Measurements from ENCODE around the gene SH3RF1. TPM values are rescaled to one million over a fixed set of nuclear protein-coding genes. Genes with fewer than 3 reads are reported as not detected.

Gene SH3RF1
- total RNA-seq, 1 donor from 2014 or later, result 35.2 TPM

GRCh38 chr4:169275180-169275579 lies 4.4 kb upstream of the SH3RF1 start:
- no peaks in the 10 kb centered on the region for H3K36me3 Mint-ChIP-seq (ENCODE audit: unreplicated experiment)
- peaks cover 20% of the 10 kb centered on the region for H3K4me1 Mint-ChIP-seq (ENCODE audit: low read depth, unreplicated experiment)
- peaks cover 2% of the 10 kb centered on the region for H3K9me3 Mint-ChIP-seq (ENCODE audit: unreplicated experiment)
- DNase-seq, result no peak
- H3K4me3 Mint-ChIP-seq (ENCODE audit: unreplicated experiment), result no peak overlapping the region
- TF ChIP-seq, protein P1, sequence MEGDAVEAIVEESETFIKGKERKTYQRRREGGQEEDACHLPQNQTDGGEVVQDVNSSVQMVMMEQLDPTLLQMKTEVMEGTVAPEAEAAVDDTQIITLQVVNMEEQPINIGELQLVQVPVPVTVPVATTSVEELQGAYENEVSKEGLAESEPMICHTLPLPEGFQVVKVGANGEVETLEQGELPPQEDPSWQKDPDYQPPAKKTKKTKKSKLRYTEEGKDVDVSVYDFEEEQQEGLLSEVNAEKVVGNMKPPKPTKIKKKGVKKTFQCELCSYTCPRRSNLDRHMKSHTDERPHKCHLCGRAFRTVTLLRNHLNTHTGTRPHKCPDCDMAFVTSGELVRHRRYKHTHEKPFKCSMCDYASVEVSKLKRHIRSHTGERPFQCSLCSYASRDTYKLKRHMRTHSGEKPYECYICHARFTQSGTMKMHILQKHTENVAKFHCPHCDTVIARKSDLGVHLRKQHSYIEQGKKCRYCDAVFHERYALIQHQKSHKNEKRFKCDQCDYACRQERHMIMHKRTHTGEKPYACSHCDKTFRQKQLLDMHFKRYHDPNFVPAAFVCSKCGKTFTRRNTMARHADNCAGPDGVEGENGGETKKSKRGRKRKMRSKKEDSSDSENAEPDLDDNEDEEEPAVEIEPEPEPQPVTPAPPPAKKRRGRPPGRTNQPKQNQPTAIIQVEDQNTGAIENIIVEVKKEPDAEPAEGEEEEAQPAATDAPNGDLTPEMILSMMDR (IDR thresholded peaks at IDR 0.05; ENCODE audit: partially characterized antibody, unreplicated experiment), result no peak
- H3K27ac Mint-ChIP-seq (ENCODE audit: unreplicated experiment), result no peak overlapping the region
- H3K27me3 Mint-ChIP-seq (ENCODE audit: unreplicated experiment), result no peaks in the 10 kb centered on the region

DNA sequence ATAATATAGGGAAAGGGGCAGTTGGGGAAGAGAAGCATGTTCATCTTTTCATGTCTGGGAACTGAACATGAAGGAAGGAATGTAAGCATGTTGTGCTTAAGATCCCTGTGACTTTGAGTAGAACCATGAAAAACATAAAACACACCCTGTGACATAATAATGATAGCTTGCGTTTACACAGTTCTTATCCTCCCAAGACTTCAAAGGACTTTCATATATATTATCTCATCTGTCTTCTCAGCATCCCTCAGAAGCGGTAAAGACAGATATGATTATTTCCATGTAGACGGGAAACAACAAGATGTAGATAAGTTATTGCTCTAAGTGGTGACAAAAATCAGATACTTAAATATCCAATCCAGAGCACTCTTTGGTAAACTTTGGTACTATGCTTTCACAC lies 3.3 kb upstream of the SH3RF1 start:
- H3K27me3 Mint-ChIP-seq (ENCODE audit: unreplicated experiment), result peaks cover 3% of the 10 kb centered on the region
- no peaks in the 10 kb centered on the region for H3K36me3 Mint-ChIP-seq (ENCODE audit: unreplicated experiment)
- peaks cover 9% of the 10 kb centered on the region for H3K9me3 Mint-ChIP-seq (ENCODE audit: unreplicated experiment)
- TF ChIP-seq, protein P1 (IDR thresholded peaks at IDR 0.05; ENCODE audit: partially characterized antibody, unreplicated experiment), result no peak
- no peak for DNase-seq
- no peak overlapping the region for H3K4me3 Mint-ChIP-seq (ENCODE audit: unreplicated experiment)
- no peak overlapping the region for H3K27ac Mint-ChIP-seq (ENCODE audit: unreplicated experiment)
- H3K4me1 Mint-ChIP-seq (ENCODE audit: low read depth, unreplicated experiment), result peaks cover 26% of the 10 kb centered on the region

- TF ChIP-seq, protein P1 (IDR thresholded peaks at IDR 0.05; ENCODE audit: partially characterized antibody, unreplicated experiment), result no peak
- Mint-ChIP-seq H3K4me1 (ENCODE audit: low read depth, unreplicated experiment) (peaks cover 26% of the 10 kb centered on the region), H3K9me3 (ENCODE audit: unreplicated experiment) (peaks cover 9% of the 10 kb centered on the region), H3K27ac (ENCODE audit: unreplicated experiment) (no peak overlapping the region), H3K36me3 (ENCODE audit: unreplicated experiment) (no peaks in the 10 kb centered on the region), H3K27me3 (ENCODE audit: unreplicated experiment) (peaks cover 3% of the 10 kb centered on the region), H3K4me3 (ENCODE audit: unreplicated experiment) (peak overlapping the region; percentile 60)
- DNase-seq, result no peak
Observed at GRCh38 chr4:169272265-169272886, 1.6 kb upstream of the SH3RF1 start.

GRCh38 chr4:169271692-169272007 lies 894 bp upstream of the SH3RF1 start:
- H3K4me1 Mint-ChIP-seq (ENCODE audit: low read depth, unreplicated experiment), result peaks cover 28% of the 10 kb centered on the region
- no peaks in the 10 kb centered on the region for H3K36me3 Mint-ChIP-seq (ENCODE audit: unreplicated experiment)
- TF ChIP-seq, protein P1 (IDR thresholded peaks at IDR 0.05; ENCODE audit: partially characterized antibody, unreplicated experiment), result no peak
- H3K9me3 Mint-ChIP-seq (ENCODE audit: unreplicated experiment), result peaks cover 9% of the 10 kb centered on the region
- DNase-seq, result no peak
- H3K27me3 Mint-ChIP-seq (ENCODE audit: unreplicated experiment), result peaks cover 3% of the 10 kb centered on the region
- H3K27ac Mint-ChIP-seq (ENCODE audit: unreplicated experiment), result peak overlapping the region; percentile 59
- H3K4me3 Mint-ChIP-seq (ENCODE audit: unreplicated experiment), result peak overlapping the region; percentile 79

- H3K4me1 Mint-ChIP-seq (ENCODE audit: low read depth, unreplicated experiment), result peaks cover 27% of the 10 kb centered on the region
- DNase-seq, result peak; percentile 65
Observed at GRCh38 chr4:169269916-169270809, 593 bp downstream of the SH3RF1 start.

More at GRCh38 chr4:169269916-169270809, 593 bp downstream of the SH3RF1 start:
- H3K4me3 Mint-ChIP-seq (ENCODE audit: unreplicated experiment), result peak overlapping the region; percentile 90
- H3K9me3 Mint-ChIP-seq (ENCODE audit: unreplicated experiment), result peaks cover 9% of the 10 kb centered on the region
- H3K27me3 Mint-ChIP-seq (ENCODE audit: unreplicated experiment), result peaks cover 3% of the 10 kb centered on the region
- peak overlapping the region; percentile 87 for H3K27ac Mint-ChIP-seq (ENCODE audit: unreplicated experiment)
- TF ChIP-seq, protein P1 (IDR thresholded peaks at IDR 0.05; ENCODE audit: partially characterized antibody, unreplicated experiment), result no peak
- H3K36me3 Mint-ChIP-seq (ENCODE audit: unreplicated experiment), result no peaks in the 10 kb centered on the region

Data from glutamatergic neuron (in vitro differentiated cells).